GM23338 (cell line): ENCODE results near the gene PGPEP1. TPM values are rescaled to one million over a fixed set of nuclear protein-coding genes. Genes with fewer than 3 reads are reported as not detected.
"Not testable (repeated sequence)": the region's sequence is repeated elsewhere in the genome, so short reads cannot be mapped to it uniquely, and the experiment has no call there.

Experiments used
- ATAC-seq: fragments of 200-7000 bp; cut with Tn5 transposase; 3 replicates; pipeline ENCODE4 v1.9.1; 2020
- DNase-seq: peaks from one replicate; pipeline ENCODE4 v3.0.0-alpha.2; 2015; ENCODE audit warnings: low spot score
- H2AFZ ChIP-seq: fragments of 200-600 bp; sonication (generic); 2 replicates; pipeline ENCODE4 v1.8.0; 2016; ENCODE audit warnings: antibody characterized with exemption, mild to moderate bottlenecking, moderate library complexity
- H3F3A ChIP-seq: fragments of 200-600 bp; sonication (generic); replicated peaks from 2 replicates; pipeline ENCODE4 v1.8.0; 2017; ENCODE audit warnings: antibody characterized with exemption, mixed run types, low read depth
- H3K27ac ChIP-seq: fragments of 200-600 bp; sonication (generic); 2 replicates; pipeline ENCODE4 v1.6.1; 2016; ENCODE audit warnings: low read depth
- H3K27me3 ChIP-seq: fragments of 200-600 bp; sonication (generic); 2 replicates; pipeline ENCODE4 v1.8.0; 2016; ENCODE audit warnings: mild to moderate bottlenecking, mixed run types, moderate library complexity; ENCODE audit not compliant: insufficient read depth
- H3K36me3 ChIP-seq: fragments of 200-600 bp; sonication (generic); 2 replicates; pipeline ENCODE4 v1.8.0; 2016; ENCODE audit warnings: mild to moderate bottlenecking; ENCODE audit not compliant: insufficient read depth
- H3K4me1 ChIP-seq: fragments of 200-600 bp; sonication (generic); 2 replicates; pipeline ENCODE4 v1.8.0; 2016; ENCODE audit warnings: mild to moderate bottlenecking, moderate library complexity; ENCODE audit not compliant: insufficient read depth
- H3K4me2 ChIP-seq: fragments of 200-600 bp; sonication (generic); 2 replicates; pipeline ENCODE4 v1.7.1; 2017; ENCODE audit warnings: mixed run types
- H3K4me3 ChIP-seq: fragments of 200-600 bp; sonication (generic); 2 replicates; pipeline ENCODE4 v1.6.1; 2016; ENCODE audit warnings: mixed run types
- H3K79me2 ChIP-seq: fragments of 200-600 bp; sonication (generic); replicated peaks from 2 replicates; pipeline ENCODE4 v1.8.0; 2017; ENCODE audit warnings: mild to moderate bottlenecking; ENCODE audit not compliant: insufficient read depth
- H3K9me2 ChIP-seq: fragments of 200-600 bp; sonication (generic); 2 replicates; pipeline ENCODE4 v1.8.0; 2017; ENCODE audit not compliant: insufficient read depth
- H4K20me1 ChIP-seq: fragments of 200-600 bp; sonication (generic); replicated peaks from 2 replicates; pipeline ENCODE4 v1.8.0; 2017; ENCODE audit warnings: mild to moderate bottlenecking; ENCODE audit not compliant: insufficient read depth
- H3K27ac Mint-ChIP-seq: 2 replicates; pipeline ENCODE4 v1.8.0; 2020; ENCODE audit warnings: inconsistent platforms, mild to moderate bottlenecking, moderate library complexity, mixed read lengths
- H3K27me3 Mint-ChIP-seq: 3 replicates; pipeline ENCODE4 v1.8.0; 2022; ENCODE audit warnings: low read depth, mild to moderate bottlenecking, moderate library complexity, mixed read lengths, inconsistent platforms; ENCODE audit not compliant: insufficient read depth, poor library complexity
- H3K36me3 Mint-ChIP-seq: 3 replicates; pipeline ENCODE4 v1.8.0; 2021; ENCODE audit warnings: low read depth, mild to moderate bottlenecking, inconsistent platforms, moderate library complexity, mixed read lengths
- H3K4me1 Mint-ChIP-seq: 3 replicates; pipeline ENCODE4 v1.8.0; 2020; ENCODE audit warnings: mild to moderate bottlenecking, inconsistent platforms, mixed read lengths
- H3K4me3 Mint-ChIP-seq: 3 replicates; pipeline ENCODE4 v1.8.0; 2021; ENCODE audit warnings: moderate library complexity, mild to moderate bottlenecking, inconsistent platforms, mixed read lengths
- H3K9me3 Mint-ChIP-seq: 3 replicates; pipeline ENCODE4 v1.8.0; 2020; ENCODE audit warnings: moderate library complexity, mild to moderate bottlenecking, inconsistent platforms, mixed read lengths
- ETS1 ChIP-seq: IDR thresholded peaks from 2 replicates; pipeline ENCODE4 v1.6.1; 2016; ENCODE audit warnings: antibody characterized with exemption
- EZH2phosphoT487 ChIP-seq: fragments of 200-600 bp; sonication (generic); IDR thresholded peaks from one replicate; pipeline ENCODE4 v1.8.1; 2018; ENCODE audit warnings: antibody characterized with exemption; ENCODE audit not compliant: unreplicated experiment
- ZNF331 ChIP-seq: fragments of 250-450 bp; sonication (Bioruptor Pico); IDR thresholded peaks from 2 replicates; pipeline ENCODE4 v1.5.0; 2020; ENCODE audit warnings: low read depth, mild to moderate bottlenecking, moderate library complexity
- polyA plus RNA-seq: library from polyadenylated mRNA; unstranded; fragments of >200 nt; fragmentation: Nextera tagmentation; extraction: Ambion mirVana; gene quantifications from 2 replicates; pipeline ENCODE4 v1.2.1, GENCODE V29; 2016
- total RNA-seq: library from RNA; depleted of rRNA; stranded (reverse); fragments of >200 nt; shearing (Covaris generic); gene quantifications from 2 replicates; pipeline ENCODE4 v1.2.3, GENCODE V29; 2014
- TF ChIP-seq, protein P1 (sequence below), 2 experiments: fragments of 200-600 bp in 1 of 2; sonication (generic) in 1 of 2; conservative IDR thresholded peaks; 2 replicates each; pipeline versions ENCODE4 v1.5.1 to v1.6.1; 2016 to 2017; ENCODE audit warnings: antibody characterized with exemption in 2 of 2, low read depth in 2 of 2, mild to moderate bottlenecking in 2 of 2, moderate library complexity in 1 of 2

PGPEP1 gene
- total and polyA plus RNA-seq, 2 experiments from 2014 or later = 15.5 to 18.9 TPM

- no peak for ATAC-seq
- no peak overlapping the region for H3K27ac ChIP-seq
- peaks cover 3% of the 10 kb centered on the region; the same call in 2 of the 3 replicates for H3K4me1 Mint-ChIP-seq
- DNase-seq = no peak
- H3K79me2 ChIP-seq = no peaks in the 10 kb centered on the region
- H3K4me3 Mint-ChIP-seq = no peak overlapping the region
- H3F3A ChIP-seq = 0 out of 2 replicates have a peak, but pooled peaks cover 3% of the 10 kb centered on the region
- H2AFZ ChIP-seq = no peak overlapping the region
- H3K4me1 ChIP-seq = peaks cover 2% of the 10 kb centered on the region; the same call in 1 of the 2 replicates
- TF ChIP-seq EZH2phosphoT487 = no peak
- no peak for TF ChIP-seq ETS1
- no peak for TF ChIP-seq ZNF331 (CRISPR knock-in tag)
- no peak overlapping the region for H3K27ac Mint-ChIP-seq
- H3K4me3 ChIP-seq = no peak overlapping the region
- peaks cover 17% of the 10 kb centered on the region for H3K27me3 Mint-ChIP-seq
- H3K36me3 ChIP-seq = no peaks in the 10 kb centered on the region
- no peak overlapping the region for H3K4me2 ChIP-seq
- H3K27me3 ChIP-seq = 0 out of 2 replicates have a peak, but pooled peaks cover 4% of the 10 kb centered on the region
- no peaks in the 10 kb centered on the region for H3K36me3 Mint-ChIP-seq
- no peaks in the 10 kb centered on the region for H3K9me3 Mint-ChIP-seq
- H3K9me2 ChIP-seq = no peaks in the 10 kb centered on the region
- no peaks in the 10 kb centered on the region for H4K20me1 ChIP-seq
Measured at GRCh38 chr19:18399008-18399407, 58.6 kb downstream of the PGPEP1 start.

GRCh38 chr19:18401580-18402112 is 61.2 kb downstream of the PGPEP1 start:
- Mint-ChIP-seq H3K36me3 (no peaks in the 10 kb centered on the region), H3K27me3 (peaks cover 7% of the 10 kb centered on the region), H3K4me3 (no peak overlapping the region), H3K27ac (no peak overlapping the region), H3K9me3 (no peaks in the 10 kb centered on the region), H3K4me1 (peaks cover 3% of the 10 kb centered on the region; the same call in 2 of the 3 replicates)
- no peaks in the 10 kb centered on the region for H3K79me2 ChIP-seq
- ATAC-seq (peak; percentile 81), DNase-seq (peak; percentile 81)
- no peaks in the 10 kb centered on the region for H3K9me2 ChIP-seq
- 0 out of 2 replicates have a peak, but pooled peaks cover 4% of the 10 kb centered on the region for H3K27me3 ChIP-seq
- no peak overlapping the region for H3K4me2 ChIP-seq
- H3K4me1 ChIP-seq = peaks cover 2% of the 10 kb centered on the region; the same call in 1 of the 2 replicates
- H3K27ac ChIP-seq = no peak overlapping the region
- H3F3A ChIP-seq = no peaks in the 10 kb centered on the region
- H4K20me1 ChIP-seq = no peaks in the 10 kb centered on the region
- TF ChIP-seq, protein P1, sequence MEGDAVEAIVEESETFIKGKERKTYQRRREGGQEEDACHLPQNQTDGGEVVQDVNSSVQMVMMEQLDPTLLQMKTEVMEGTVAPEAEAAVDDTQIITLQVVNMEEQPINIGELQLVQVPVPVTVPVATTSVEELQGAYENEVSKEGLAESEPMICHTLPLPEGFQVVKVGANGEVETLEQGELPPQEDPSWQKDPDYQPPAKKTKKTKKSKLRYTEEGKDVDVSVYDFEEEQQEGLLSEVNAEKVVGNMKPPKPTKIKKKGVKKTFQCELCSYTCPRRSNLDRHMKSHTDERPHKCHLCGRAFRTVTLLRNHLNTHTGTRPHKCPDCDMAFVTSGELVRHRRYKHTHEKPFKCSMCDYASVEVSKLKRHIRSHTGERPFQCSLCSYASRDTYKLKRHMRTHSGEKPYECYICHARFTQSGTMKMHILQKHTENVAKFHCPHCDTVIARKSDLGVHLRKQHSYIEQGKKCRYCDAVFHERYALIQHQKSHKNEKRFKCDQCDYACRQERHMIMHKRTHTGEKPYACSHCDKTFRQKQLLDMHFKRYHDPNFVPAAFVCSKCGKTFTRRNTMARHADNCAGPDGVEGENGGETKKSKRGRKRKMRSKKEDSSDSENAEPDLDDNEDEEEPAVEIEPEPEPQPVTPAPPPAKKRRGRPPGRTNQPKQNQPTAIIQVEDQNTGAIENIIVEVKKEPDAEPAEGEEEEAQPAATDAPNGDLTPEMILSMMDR (conservative IDR thresholded peaks at IDR 0.05; ENCODE audit: low read depth in 2 of 2) = peak; percentile 43 to 55
- no peak for TF ChIP-seq ETS1
- H3K4me3 ChIP-seq = no peak overlapping the region
- H2AFZ ChIP-seq = no peak overlapping the region
- H3K36me3 ChIP-seq = no peaks in the 10 kb centered on the region

GRCh38 chr19:18402455-18403248 is 62.3 kb downstream of the PGPEP1 start:
- not testable (repeated sequence) for H3K4me1 Mint-ChIP-seq, H3K27ac Mint-ChIP-seq, H3K4me1 ChIP-seq, H3K4me3 Mint-ChIP-seq, H3K4me3 ChIP-seq, H3K27ac ChIP-seq, H3F3A ChIP-seq, H3K36me3 Mint-ChIP-seq, H3K36me3 ChIP-seq, H2AFZ ChIP-seq, H4K20me1 ChIP-seq, ATAC-seq, H3K79me2 ChIP-seq, H3K9me2 ChIP-seq, DNase-seq, H3K27me3 ChIP-seq, H3K27me3 Mint-ChIP-seq, H3K4me2 ChIP-seq, H3K9me3 Mint-ChIP-seq

DNA sequence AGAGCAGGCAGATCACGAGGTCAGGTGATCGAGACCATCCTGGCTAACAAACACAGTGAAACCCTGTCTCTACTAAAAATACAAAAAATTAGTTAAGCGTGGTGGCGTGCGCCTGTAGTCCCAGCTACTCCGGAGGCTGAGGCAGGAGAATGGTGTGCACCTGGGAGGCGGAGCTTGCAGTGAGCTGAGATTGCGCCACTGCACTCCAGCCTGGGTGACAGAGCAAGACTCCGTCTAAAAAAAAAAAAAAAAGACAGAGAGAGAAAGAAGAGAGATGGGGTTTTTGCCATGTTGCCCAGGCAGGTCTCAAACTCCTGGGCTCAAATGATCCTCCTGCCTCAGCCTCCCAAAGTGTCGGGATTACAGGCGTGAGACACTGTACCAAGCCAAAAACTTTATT is 65.4 kb downstream of the PGPEP1 start:
- H3K27ac Mint-ChIP-seq, ATAC-seq, H3K79me2 ChIP-seq, H3K4me2 ChIP-seq, H3F3A ChIP-seq, H3K27ac ChIP-seq, H3K4me1 ChIP-seq, H3K9me3 Mint-ChIP-seq, H3K36me3 Mint-ChIP-seq, H2AFZ ChIP-seq, H3K4me3 ChIP-seq, DNase-seq, H4K20me1 ChIP-seq, H3K36me3 ChIP-seq, H3K27me3 Mint-ChIP-seq, H3K9me2 ChIP-seq, H3K4me1 Mint-ChIP-seq, H3K27me3 ChIP-seq, H3K4me3 Mint-ChIP-seq: not testable (repeated sequence)
